K562 (cell line): ENCODE results near the gene IDS. TPM values are rescaled to one million over a fixed set of nuclear protein-coding genes. Genes with fewer than 3 reads are reported as not detected.

ENCODE experiments used
- ATAC-seq: fragments of 200-7000 bp; cut with Tn5 transposase; 3 replicates; pipeline ENCODE4 v1.9.1; 2020; ENCODE audit warnings: moderate library complexity
- BruUV-seq: library from RNA; stranded (reverse); fragments of 400-500 nt; replicated peaks from 2 replicates; lab custom pipeline; 2021; lab: Mats Ljungman, UMichigan
- CTCF ChIA-PET: fragments of 300-600 bp; formaldehyde crosslinking; extraction: SDS; loops from one replicate; lab custom pipeline; 2021; ENCODE audit warnings: low intra/inter-chr PET ratio; lab: Yijun Ruan, JAX
- POLR2A ChIA-PET: fragments of 300-600, 350-650 bp; sonication (Branson Sonifier 250); formaldehyde crosslinking; extraction: SDS; loops from one replicate; lab custom pipeline; 2021; ENCODE audit warnings: antibody characterized with exemption, inconsistent platforms; lab: Yijun Ruan, JAX
- DNase-seq, 4 experiments: peaks; one replicate each; pipeline versions ENCODE4 v3.0.0 to v3.0.0-alpha.2; 2011 to 2018; ENCODE audit warnings: low spot score in 3 of 4, mixed read lengths in 3 of 4; ENCODE audit errors: extremely low read depth in 1 of 4
- FAIRE-seq: peaks from 2 replicates; lab custom pipeline; 2011; peaks lifted over from hg19 to GRCh38; lab: Jason Lieb, UNC
- H2AFZ ChIP-seq: 2 replicates; pipeline ENCODE4 v1.6.0; 2011; ENCODE audit warnings: low read depth, low read length, control low read depth, inconsistent platforms
- H3K27ac ChIP-seq: fragments of 200-600 bp; 3 replicates; pipeline ENCODE4 v1.8.0; 2011; ENCODE audit warnings: low read depth, mild to moderate bottlenecking, control low read depth, inconsistent platforms, low read length, moderate library complexity, mixed read lengths; ENCODE audit errors: extremely low read depth
- H3K27me3 ChIP-seq, 2 experiments: fragments of 300-600 bp in 1 of 2; 2 replicates in 1 of 2; 3 replicates in 1 of 2; pipeline versions ENCODE4 v1.6.0 to v1.8.0; 2011; ENCODE audit warnings: inconsistent platforms in 2 of 2, low read length in 2 of 2, mild to moderate bottlenecking in 1 of 2, mixed read lengths in 1 of 2, moderate library complexity in 1 of 2; ENCODE audit not compliant: control insufficient read depth in 2 of 2, insufficient read depth in 2 of 2
- H3K36me3 ChIP-seq: fragments of 300-600 bp; 3 replicates; pipeline ENCODE4 v1.8.0; 2011; ENCODE audit warnings: mild to moderate bottlenecking, low read length, inconsistent platforms; ENCODE audit not compliant: control insufficient read depth, insufficient read depth
- H3K4me1 ChIP-seq, 2 experiments: fragments of 200-600 bp in 1 of 2; replicated peaks in 1 of 2; 2 replicates in 1 of 2; 3 replicates in 1 of 2; pipeline versions ENCODE4 v1.5.1 to v1.8.0; 2011; ENCODE audit warnings: inconsistent platforms in 2 of 2, low read length in 2 of 2, mild to moderate bottlenecking in 1 of 2, mixed read lengths in 1 of 2, moderate library complexity in 1 of 2; ENCODE audit not compliant: control insufficient read depth in 2 of 2, insufficient read depth in 2 of 2
- H3K4me2 ChIP-seq: 2 replicates; pipeline ENCODE4 v1.6.1; 2011; ENCODE audit warnings: low read length, control low read depth, inconsistent platforms, mixed read lengths; ENCODE audit not compliant: insufficient read depth
- H3K4me3 ChIP-seq: fragments of 200-600 bp; sonication (generic), shearing (Covaris generic); 2 replicates; pipeline ENCODE4 v1.5.1; 2016; ENCODE audit warnings: control low read depth, inconsistent platforms
- H3K79me2 ChIP-seq: fragments of 200-600 bp; 3 replicates; pipeline ENCODE4 v1.8.0; 2011; ENCODE audit warnings: low read length, inconsistent platforms; ENCODE audit not compliant: control insufficient read depth, insufficient read depth
- H3K9ac ChIP-seq, 2 experiments: 2 replicates each; pipeline versions ENCODE4 v1.6.0 to v1.6.1; 2011; ENCODE audit warnings: low read depth in 2 of 2, low read length in 2 of 2, control low read depth in 1 of 2, inconsistent platforms in 1 of 2, mild to moderate bottlenecking in 1 of 2, mixed read lengths in 1 of 2; ENCODE audit not compliant: insufficient read depth in 1 of 2
- H3K9me1 ChIP-seq: one replicate; pipeline ENCODE4 v1.6.0; 2011; ENCODE audit warnings: inconsistent platforms, mild to moderate bottlenecking, low read length, moderate library complexity; ENCODE audit not compliant: control insufficient read depth, insufficient read depth
- H3K9me3 ChIP-seq: replicated peaks from 2 replicates; pipeline ENCODE4 v1.5.1; 2011; ENCODE audit warnings: low read depth, low read length, inconsistent platforms; ENCODE audit not compliant: control insufficient read depth, insufficient read depth
- H4K20me1 ChIP-seq: replicated peaks from 2 replicates; pipeline ENCODE4 v1.6.1; 2011; ENCODE audit warnings: low read length, inconsistent platforms, mixed read lengths; ENCODE audit not compliant: control insufficient read depth, insufficient read depth
- C11orf30 ChIP-seq: fragments of 450-650 bp; IDR thresholded peaks from 2 replicates; pipeline ENCODE4 v1.6.1; 2016; ENCODE audit warnings: low read depth, mild to moderate bottlenecking
- CHD2 ChIP-seq: IDR thresholded peaks from 2 replicates; pipeline ENCODE4 v1.6.1; 2011; ENCODE audit warnings: low read depth, low read length
- FOSL1 ChIP-seq: fragments of 200-800 bp; sonication (Bioruptor generic); conservative IDR thresholded peaks from 2 replicates; pipeline ENCODE4 v1.6.1; 2016; ENCODE audit warnings: missing genetic modification characterization, missing compliant biosample characterization
- HLTF ChIP-seq: fragments of 450-650 bp; IDR thresholded peaks from 2 replicates; pipeline ENCODE4 v1.6.1; 2016
- JUND ChIP-seq, 2 experiments: IDR thresholded peaks; 2 replicates in 1 of 2; 3 replicates in 1 of 2; pipeline ENCODE4 v1.6.1; 2011; ENCODE audit warnings: borderline replicate concordance in 2 of 2, low read depth in 2 of 2, low read length in 2 of 2, improper control_type of control experiment in 1 of 2, missing biosample characterization in 1 of 2, missing genetic modification characterization in 1 of 2, missing genetic modification reagents in 1 of 2
- MEIS2 ChIP-seq: fragments of 450-650 bp; IDR thresholded peaks from 2 replicates; pipeline ENCODE4 v1.6.1; 2014; ENCODE audit warnings: mild to moderate bottlenecking; ENCODE audit not compliant: partially characterized antibody
- NBN ChIP-seq: fragments of 450-650 bp; IDR thresholded peaks from 2 replicates; pipeline ENCODE4 v1.6.1; 2016; ENCODE audit warnings: low read depth, mild to moderate bottlenecking
- NCOA1 ChIP-seq: fragments of 450-650 bp; IDR thresholded peaks from 2 replicates; pipeline ENCODE4 v1.6.1; 2016; ENCODE audit warnings: low read depth
- NFE2L1 ChIP-seq: fragments of 450-650 bp; IDR thresholded peaks from 2 replicates; pipeline ENCODE4 v1.6.1; 2016; ENCODE audit warnings: missing genetic modification characterization, low read depth, mild to moderate bottlenecking, missing compliant biosample characterization, moderate library complexity, borderline replicate concordance
- TEAD2 ChIP-seq: fragments of 450-650 bp; IDR thresholded peaks from 2 replicates; pipeline ENCODE4 v1.6.1; 2016; ENCODE audit warnings: missing genetic modification characterization, control low read depth, missing compliant biosample characterization
- ZNF140 ChIP-seq: fragments of 250-450 bp; sonication (Bioruptor Pico); IDR thresholded peaks from 2 replicates; pipeline ENCODE4 v1.8.0; 2021; ENCODE audit warnings: moderate library complexity, mild to moderate bottlenecking, inconsistent platforms
- ZNF212 ChIP-seq: fragments of 450-650 bp; formaldehyde crosslinking; IDR thresholded peaks from 2 replicates; pipeline ENCODE4 v1.4.0; 2020; ENCODE audit warnings: mild to moderate bottlenecking
- ZNF699 ChIP-seq: fragments of 250-450 bp; sonication (Bioruptor Pico); IDR thresholded peaks from 2 replicates; pipeline ENCODE4 v1.8.0; 2021; ENCODE audit warnings: mild to moderate bottlenecking, moderate library complexity; ENCODE audit not compliant: insufficient replicate concordance
- WGBS: fragments of 100-300 bp; shearing (Covaris generic); methylation state at CpG from one replicate; pipeline ENCODE4 v1.1.6; 2016; ENCODE audit warnings: low coverage, mixed read lengths; ENCODE audit not compliant: insufficient coverage; ENCODE audit errors: missing lambda C conversion rate; 5-methylcytosine and 5-hydroxymethylcytosine counted together
- in situ Hi-C: fragments of 300-500 bp; cut with MboI; formaldehyde crosslinking; loops from 4 replicates; pipeline ENCODE4 v1.15.0; 2018; ENCODE audit warnings: inconsistent platforms, mixed read lengths
- intact Hi-C: fragments of 100-400 bp; cut with micrococcal nuclease; formaldehyde crosslinking; loops from 2 replicates; pipeline ENCODE4 v1.14.2; 2022
- polyA plus RNA-seq, 8 experiments: library from polyadenylated mRNA; depleted of rRNA in 4 of 8; stranded (reverse) in 5 of 8; unstranded in 3 of 8; fragments of >200 nt; fragmentation: Nextera tagmentation in 2 of 8; fragmentation: Illumina TruSeq in 1 of 8; extraction: Ambion mirVana in 2 of 8; extraction: Trizol in 1 of 8; gene quantifications; 2 replicates each; pipeline versions ENCODE4 v1.2.1 to v1.2.3, GENCODE V29; 2011 to 2014; ENCODE audit warnings: inconsistent platforms in 1 of 8, missing spikeins in 1 of 8
- total RNA-seq, 7 experiments: library from RNA; depleted of rRNA in 6 of 7; stranded (reverse); fragments of >200 nt in 6 of 7; fragmentation: Illumina TruSeq in 2 of 7; extraction: Trizol in 2 of 7; gene quantifications; 2 replicates each; pipeline versions ENCODE4 v1.2.1 to v1.2.3, GENCODE V29; 2011 to 2021; ENCODE audit warnings: low replicate concordance in 1 of 7
- TF ChIP-seq, protein P1 (sequence below), 2 experiments: fragments of 450-650 bp in 1 of 2; sonication (generic) in 1 of 2; formaldehyde crosslinking in 1 of 2; IDR thresholded peaks in 1 of 2; conservative IDR thresholded peaks in 1 of 2; 2 replicates each; pipeline versions ENCODE4 v1.6.1 to v1.8.1; 2016 to 2023; ENCODE audit warnings: mild to moderate bottlenecking in 2 of 2, moderate library complexity in 2 of 2, inconsistent platforms in 1 of 2, missing genetic modification reagents in 1 of 2
- TF ChIP-seq, protein P2 (sequence below), 2 experiments: fragments of 450-650 bp; IDR thresholded peaks; 2 replicates each; pipeline ENCODE4 v1.6.1; 2018; ENCODE audit warnings: mild to moderate bottlenecking in 2 of 2, low read depth in 1 of 2; ENCODE audit not compliant: partially characterized antibody in 2 of 2

The IDS gene
- total and polyA plus RNA-seq, 9 of the 15 experiments (the other 6 are each of a cell fraction or from before 2014, with no cell fraction given) = 2.0 to 18.6 (median 8.6) TPM

DNA sequence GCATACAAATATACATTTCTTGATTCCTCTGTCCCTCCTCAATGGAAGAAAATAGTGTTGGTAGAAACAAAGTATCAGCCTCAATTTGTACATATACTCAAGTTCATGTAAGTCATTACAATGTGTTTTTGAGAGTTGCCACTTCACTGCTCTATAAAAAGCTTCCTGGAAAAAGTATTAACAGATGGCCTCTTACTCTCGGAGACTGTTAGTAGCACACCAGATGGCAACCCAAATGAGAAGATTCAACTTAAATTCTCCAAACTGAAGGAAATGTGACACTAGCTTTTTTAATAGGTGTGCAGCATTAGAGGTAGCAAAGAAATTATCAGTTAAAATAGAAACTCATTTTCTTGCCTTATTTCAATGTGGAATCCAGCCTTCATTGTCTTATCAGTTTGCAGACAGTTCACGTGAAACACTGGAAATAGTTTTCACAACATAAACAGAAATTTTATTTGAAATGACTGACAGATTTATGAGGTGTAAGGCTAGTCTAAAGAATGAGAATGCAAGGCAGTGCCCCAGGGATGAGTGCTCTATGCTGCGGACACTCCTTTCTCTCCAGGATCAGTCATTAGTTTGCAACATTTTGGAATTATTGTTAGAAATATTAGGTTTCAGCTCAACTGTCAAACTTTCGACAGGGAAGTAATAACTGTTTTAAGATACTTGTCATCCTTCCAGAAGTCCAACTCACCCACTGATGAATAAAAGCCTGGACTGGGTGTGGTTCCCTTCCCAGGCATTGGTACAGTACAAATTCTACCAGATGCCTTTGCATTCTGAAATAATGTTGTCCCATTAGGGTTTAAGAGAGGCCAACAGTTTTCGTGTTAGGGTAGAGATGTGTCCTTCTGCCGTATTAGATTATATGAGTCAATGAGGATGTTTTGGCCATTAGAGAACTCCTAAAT lies 50.9 kb downstream of the IDS start (continued):
- TF ChIP-seq MEIS2 (peak; percentile 84), ZNF212 (CRISPR knock-in tag) (no peak), ZNF699 (CRISPR knock-in tag) (no peak), ZNF140 (CRISPR knock-in tag) (no peak), CHD2 (no peak)

DNA sequence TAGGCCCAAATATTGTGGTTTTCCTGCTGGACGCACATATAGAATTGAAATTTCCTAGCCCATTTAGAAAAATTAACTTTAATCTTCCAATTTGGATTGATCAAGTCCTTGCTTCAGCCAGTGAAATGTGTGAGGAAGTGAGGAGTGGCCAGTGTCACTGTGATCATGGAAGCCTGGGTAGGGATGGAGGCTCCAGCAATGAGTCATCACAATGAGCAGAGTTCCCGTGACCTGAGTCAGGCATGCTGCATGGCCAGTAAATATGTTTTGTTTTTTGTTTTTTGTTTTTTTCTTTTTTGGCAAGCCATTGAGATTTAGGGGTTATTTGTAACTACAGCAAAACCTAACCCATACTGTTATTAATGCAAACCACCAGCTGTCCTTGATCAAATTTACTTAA lies 52.1 kb downstream of the IDS start:
- no peak for FAIRE-seq
- H3K4me2 ChIP-seq = no peak overlapping the region
- H3K4me1 ChIP-seq = no peaks in the 10 kb centered on the region; a peak in 1 of 5 replicates
- H3K36me3 ChIP-seq = no peaks in the 10 kb centered on the region
- no peak overlapping the region for H3K4me3 ChIP-seq
- no peaks in the 10 kb centered on the region for H4K20me1 ChIP-seq
- H2AFZ ChIP-seq = 0 out of 2 replicates have a peak overlapping the region, but pooled peaks have one; percentile 20
- H3K79me2 ChIP-seq = no peaks in the 10 kb centered on the region
- no peak overlapping the region for H3K27ac ChIP-seq
- H3K9me1 ChIP-seq = no peaks in the 10 kb centered on the region
- no TSS peak for BruUV-seq
- intact Hi-C loops (no loop called here), in situ Hi-C loops (no loop called here)
- H3K9me3 ChIP-seq = no peaks in the 10 kb centered on the region
- no peaks in the 10 kb centered on the region for H3K27me3 ChIP-seq
- 9% methylated on average over 2 of the region's 2 CpGs for WGBS
- H3K9ac ChIP-seq = no peak overlapping the region
- ATAC-seq = peak; percentile 71; the same call in 2 of the 3 replicates
- POLR2A ChIA-PET = no interaction called here
- CTCF ChIA-PET = no interaction called here
- peak in 3 of 4 experiments; percentile 11 to 34 (median 13) for DNase-seq
- TF ChIP-seq HLTF = no peak
- TF ChIP-seq, protein P1, sequence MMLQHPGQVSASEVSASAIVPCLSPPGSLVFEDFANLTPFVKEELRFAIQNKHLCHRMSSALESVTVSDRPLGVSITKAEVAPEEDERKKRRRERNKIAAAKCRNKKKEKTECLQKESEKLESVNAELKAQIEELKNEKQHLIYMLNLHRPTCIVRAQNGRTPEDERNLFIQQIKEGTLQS (IDR thresholded peaks at IDR 0.05) = peak; percentile 82
- TF ChIP-seq, protein P1 (CRISPR knock-in tag; conservative IDR thresholded peaks at IDR 0.05) = no peak
- TF ChIP-seq NCOA1 = no peak
- peak; percentile 84 for TF ChIP-seq JUND (IDR thresholded peaks at IDR 0.05; ENCODE audit: borderline replicate concordance, low read depth, low read length)
- TF ChIP-seq JUND (tag; IDR thresholded peaks at IDR 0.05; ENCODE audit: borderline replicate concordance, low read depth, low read length) = peak; percentile 90
- TF ChIP-seq TEAD2 (tag) = no peak
- TF ChIP-seq FOSL1 (tag) = peak; percentile 80
- no peak for TF ChIP-seq NBN
- peak; percentile 31; the same call in 1 of the 2 replicates for TF ChIP-seq NFE2L1 (tag)
- peak; percentile 51; the same call in 1 of the 2 replicates for TF ChIP-seq C11orf30
- TF ChIP-seq, protein P2, sequence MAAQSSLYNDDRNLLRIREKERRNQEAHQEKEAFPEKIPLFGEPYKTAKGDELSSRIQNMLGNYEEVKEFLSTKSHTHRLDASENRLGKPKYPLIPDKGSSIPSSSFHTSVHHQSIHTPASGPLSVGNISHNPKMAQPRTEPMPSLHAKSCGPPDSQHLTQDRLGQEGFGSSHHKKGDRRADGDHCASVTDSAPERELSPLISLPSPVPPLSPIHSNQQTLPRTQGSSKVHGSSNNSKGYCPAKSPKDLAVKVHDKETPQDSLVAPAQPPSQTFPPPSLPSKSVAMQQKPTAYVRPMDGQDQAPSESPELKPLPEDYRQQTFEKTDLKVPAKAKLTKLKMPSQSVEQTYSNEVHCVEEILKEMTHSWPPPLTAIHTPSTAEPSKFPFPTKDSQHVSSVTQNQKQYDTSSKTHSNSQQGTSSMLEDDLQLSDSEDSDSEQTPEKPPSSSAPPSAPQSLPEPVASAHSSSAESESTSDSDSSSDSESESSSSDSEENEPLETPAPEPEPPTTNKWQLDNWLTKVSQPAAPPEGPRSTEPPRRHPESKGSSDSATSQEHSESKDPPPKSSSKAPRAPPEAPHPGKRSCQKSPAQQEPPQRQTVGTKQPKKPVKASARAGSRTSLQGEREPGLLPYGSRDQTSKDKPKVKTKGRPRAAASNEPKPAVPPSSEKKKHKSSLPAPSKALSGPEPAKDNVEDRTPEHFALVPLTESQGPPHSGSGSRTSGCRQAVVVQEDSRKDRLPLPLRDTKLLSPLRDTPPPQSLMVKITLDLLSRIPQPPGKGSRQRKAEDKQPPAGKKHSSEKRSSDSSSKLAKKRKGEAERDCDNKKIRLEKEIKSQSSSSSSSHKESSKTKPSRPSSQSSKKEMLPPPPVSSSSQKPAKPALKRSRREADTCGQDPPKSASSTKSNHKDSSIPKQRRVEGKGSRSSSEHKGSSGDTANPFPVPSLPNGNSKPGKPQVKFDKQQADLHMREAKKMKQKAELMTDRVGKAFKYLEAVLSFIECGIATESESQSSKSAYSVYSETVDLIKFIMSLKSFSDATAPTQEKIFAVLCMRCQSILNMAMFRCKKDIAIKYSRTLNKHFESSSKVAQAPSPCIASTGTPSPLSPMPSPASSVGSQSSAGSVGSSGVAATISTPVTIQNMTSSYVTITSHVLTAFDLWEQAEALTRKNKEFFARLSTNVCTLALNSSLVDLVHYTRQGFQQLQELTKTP (IDR thresholded peaks at IDR 0.05; ENCODE audit: low read depth in 1 of 2, partially characterized antibody in 2 of 2) = no peak
